SIG-M5 treated with dmso at 0.1 percent for 504 hours (cell line): Measurements from ENCODE around the gene PPP6R2.
A peak's percentile ranks its signal among the peaks of the same experiment; 100 is the strongest.

Experiments
- DNase-seq: peaks from one replicate; lab custom pipeline; 2025; ENCODE audit not compliant: unreplicated experiment; lab: John Stamatoyannopoulos, UW

Gene PPP6R2

GRCh38 chr22:50464451-50464850, 121.3 kb downstream of the PPP6R2 start:
- no peak for DNase-seq

GRCh38 chr22:50465066-50465930, 122.2 kb downstream of the PPP6R2 start:
- no peak for DNase-seq

- DNase-seq: no peak
These were observed 124.2 kb downstream of the PPP6R2 start for GRCh38 chr22:50467341-50467740.

- no peak for DNase-seq
These were observed 124.8 kb downstream of the PPP6R2 start for GRCh38 chr22:50467773-50468440.

GRCh38 chr22:50468626-50469025, 125.5 kb downstream of the PPP6R2 start:
- DNase-seq: no peak

GRCh38 chr22:50469377-50470305, 126.5 kb downstream of the PPP6R2 start:
- DNase-seq: peak; percentile 76

- no peak for DNase-seq
These were observed 127.4 kb downstream of the PPP6R2 start for GRCh38 chr22:50470491-50470890.

- DNase-seq: no peak
These were observed 128.2 kb downstream of the PPP6R2 start for GRCh38 chr22:50471197-50471847.

GRCh38 chr22:50471962-50472361, 128.8 kb downstream of the PPP6R2 start:
- no peak for DNase-seq

GRCh38 chr22:50473088-50473487, 130.0 kb downstream of the PPP6R2 start:
- no peak for DNase-seq

- no peak for DNase-seq
These were observed 130.9 kb downstream of the PPP6R2 start for GRCh38 chr22:50473855-50474671.

GRCh38 chr22:50474710-50475651, 131.9 kb downstream of the PPP6R2 start, which contains the start of gene SBF1:
TSS of gene SBF1 (minus strand) at chr22:50475035. CDS start at chr22:50474840, 195 bp downstream.
- peak; percentile 58 for DNase-seq

- no peak for DNase-seq
These were observed 132.5 kb downstream of the PPP6R2 start for GRCh38 chr22:50475652-50476002.

- DNase-seq: no peak
These were observed 133.7 kb downstream of the PPP6R2 start for GRCh38 chr22:50476868-50477267.

- no peak for DNase-seq
These were observed 134.8 kb downstream of the PPP6R2 start for GRCh38 chr22:50477923-50478322.

GRCh38 chr22:50479721-50480120, 136.6 kb downstream of the PPP6R2 start:
- no peak for DNase-seq

- no peak for DNase-seq
These were observed 137.9 kb downstream of the PPP6R2 start for GRCh38 chr22:50481045-50481439.

- DNase-seq: no peak
These were observed 138.4 kb downstream of the PPP6R2 start, which contains the start of gene ADM2 for GRCh38 chr22:50481440-50482106. TSS of gene ADM2 (plus strand) at chr22:50481543. CDS start at chr22:50481848, 305 bp downstream.
